ENCODE measurements around the gene MCC.
A peak's percentile ranks its signal among the peaks of the same experiment; 100 is the strongest.

MCC gene

GRCh38 chr5:113047733-113048652 lies 440.3 kb downstream of the MCC start:
- DNase-seq = no peak

- peak; percentile 36 for DNase-seq
Measured at GRCh38 chr5:113047234-113047633, 441.0 kb downstream of the MCC start.

GRCh38 chr5:113044776-113045465 lies 443.3 kb downstream of the MCC start:
- DNase-seq = no peak

- DNase-seq = no peak
Measured at GRCh38 chr5:113043491-113043931, 444.7 kb downstream of the MCC start.

GRCh38 chr5:113042491-113043243 lies 445.6 kb downstream of the MCC start:
- no peak for DNase-seq

GRCh38 chr5:113040672-113041260 lies 447.5 kb downstream of the MCC start:
- DNase-seq = no peak

- no peak for DNase-seq
Measured at GRCh38 chr5:113039934-113040285, 448.3 kb downstream of the MCC start.

GRCh38 chr5:113039229-113039933 lies 448.9 kb downstream of the MCC start:
- DNase-seq = no peak

- DNase-seq = peak; percentile 36
Measured at GRCh38 chr5:113038714-113039113, 449.5 kb downstream of the MCC start.

GRCh38 chr5:113038136-113038535 lies 450.1 kb downstream of the MCC start:
- no peak for DNase-seq

- DNase-seq = no peak
Measured at GRCh38 chr5:113036826-113037225, 451.4 kb downstream of the MCC start.

GRCh38 chr5:113036321-113036720 lies 451.9 kb downstream of the MCC start:
- DNase-seq = no peak

- DNase-seq = no peak
Measured at GRCh38 chr5:113035096-113035495, 453.2 kb downstream of the MCC start.

GRCh38 chr5:113034182-113034773 lies 454.0 kb downstream of the MCC start:
- peak; percentile 93 for DNase-seq

- DNase-seq = no peak
Measured at GRCh38 chr5:113031557-113031956, 456.7 kb downstream of the MCC start.

GRCh38 chr5:113031104-113031503 lies 457.1 kb downstream of the MCC start:
- DNase-seq = no peak

- DNase-seq = peak; percentile 33
Measured at GRCh38 chr5:113029614-113030013, 458.6 kb downstream of the MCC start.

GRCh38 chr5:113027431-113027830 lies 460.8 kb downstream of the MCC start:
- DNase-seq = no peak

- DNase-seq = no peak
Measured at GRCh38 chr5:113027015-113027414, 461.2 kb downstream of the MCC start.

- no peak for DNase-seq
Measured at GRCh38 chr5:113026211-113026610, 462.0 kb downstream of the MCC start.

- no peak for DNase-seq
Measured at GRCh38 chr5:113025596-113025995, 462.7 kb downstream of the MCC start.

Measured in fibroblast of skin of abdomen (primary cell).